Endometrial microvascular endothelial cells (primary cell): ENCODE measurements around the gene WDR18. TPM values are rescaled to one million over a fixed set of nuclear protein-coding genes. Genes with fewer than 3 reads are reported as not detected.

Experiments
- in situ Hi-C: cut with HindIII; loops from 2 replicates; pipeline ENCODE4 v1.10.0; 2017; ENCODE audit warnings: low sequenced_read_pairs, low pct_unique_long_range_greater_than_20kb; ENCODE audit errors: inconsistent ontology term
- total RNA-seq: library from RNA; depleted of rRNA; stranded (reverse); fragments of >200 nt; gene quantifications from one replicate; pipeline ENCODE4 v1.2.3, GENCODE V29; 2015; ENCODE audit errors: inconsistent ontology term

The WDR18 gene
- total RNA-seq, 1 donor from 2014 or later, result 49.7 TPM

- in situ Hi-C loops, result no loop called here
These were observed 16.7 kb downstream of the WDR18 start for GRCh38 chr19:1000591-1001537.

GRCh38 chr19:1001538-1002166 is 17.5 kb downstream of the WDR18 start:
- in situ Hi-C loops, result no loop called here

DNA sequence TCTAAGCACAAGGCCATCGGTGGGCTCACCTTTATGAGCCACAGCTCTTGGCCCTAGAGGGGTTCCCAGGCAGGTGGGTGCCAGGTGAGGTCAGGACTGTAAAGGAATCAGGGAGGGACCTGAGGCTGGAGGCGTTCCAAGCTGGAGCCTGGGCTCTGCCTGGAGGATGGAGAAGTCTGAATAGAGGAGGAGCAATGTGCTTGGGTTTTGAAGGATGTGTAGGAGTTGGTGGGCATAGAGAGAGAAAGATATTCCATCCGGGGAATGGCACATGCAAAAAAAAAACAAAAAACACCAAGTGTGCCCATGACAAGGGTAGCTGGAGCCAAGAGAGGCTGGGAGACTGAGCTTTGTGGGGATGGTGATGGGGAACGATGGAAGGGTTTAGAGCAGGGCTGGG is 18.5 kb downstream of the WDR18 start:
- in situ Hi-C loops, result no loop called here

DNA sequence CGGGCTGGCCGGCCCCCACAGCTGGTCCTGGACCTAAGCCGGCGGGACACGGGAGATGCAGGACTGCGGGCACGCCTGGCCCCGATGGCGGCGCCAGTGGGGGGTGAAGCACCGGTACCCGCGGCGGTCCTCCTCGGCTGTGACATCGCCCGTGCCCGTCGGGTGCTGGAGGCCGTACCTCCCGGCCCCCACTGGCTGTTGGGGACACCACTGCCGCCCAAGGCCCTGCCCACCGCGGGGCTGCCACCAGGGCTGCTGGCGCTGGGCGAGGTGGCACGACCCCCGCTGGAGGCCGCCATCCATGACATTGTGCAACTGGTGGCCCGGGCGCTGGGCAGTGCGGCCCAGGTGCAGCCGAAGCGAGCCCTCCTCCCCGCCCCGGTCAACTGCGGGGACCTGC is 19.1 kb downstream of the WDR18 start:
- in situ Hi-C loops, result no loop called here

- in situ Hi-C loops, result no loop called here
These were observed 20.2 kb downstream of the WDR18 start for GRCh38 chr19:1004204-1004802.

DNA sequence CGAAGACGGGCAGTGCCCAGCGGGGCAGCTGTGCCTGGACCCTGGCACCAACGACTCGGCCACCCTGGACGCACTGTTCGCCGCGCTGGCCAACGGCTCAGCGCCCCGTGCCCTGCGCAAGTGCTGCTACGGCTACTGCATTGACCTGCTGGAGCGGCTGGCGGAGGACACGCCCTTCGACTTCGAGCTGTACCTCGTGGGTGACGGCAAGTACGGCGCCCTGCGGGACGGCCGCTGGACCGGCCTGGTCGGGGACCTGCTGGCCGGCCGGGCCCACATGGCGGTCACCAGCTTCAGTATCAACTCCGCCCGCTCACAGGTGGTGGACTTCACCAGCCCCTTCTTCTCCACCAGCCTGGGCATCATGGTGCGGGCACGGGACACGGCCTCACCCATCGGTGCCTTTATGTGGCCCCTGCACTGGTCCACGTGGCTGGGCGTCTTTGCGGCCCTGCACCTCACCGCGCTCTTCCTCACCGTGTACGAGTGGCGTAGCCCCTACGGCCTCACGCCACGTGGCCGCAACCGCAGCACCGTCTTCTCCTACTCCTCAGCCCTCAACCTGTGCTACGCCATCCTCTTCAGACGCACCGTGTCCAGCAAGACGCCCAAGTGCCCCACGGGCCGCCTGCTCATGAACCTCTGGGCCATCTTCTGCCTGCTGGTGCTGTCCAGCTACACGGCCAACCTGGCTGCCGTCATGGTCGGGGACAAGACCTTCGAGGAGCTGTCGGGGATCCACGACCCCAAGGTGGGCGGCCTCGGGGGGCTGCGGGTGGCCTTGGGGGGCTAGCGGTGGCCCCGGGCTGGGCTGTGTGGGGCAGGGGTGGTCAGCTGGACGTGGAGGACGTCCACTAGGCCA is 20.9 kb downstream of the WDR18 start:
- in situ Hi-C loops, result no loop called here

- in situ Hi-C loops, result no loop called here
These were observed 22.7 kb downstream of the WDR18 start for GRCh38 chr19:1006711-1007398.

DNA sequence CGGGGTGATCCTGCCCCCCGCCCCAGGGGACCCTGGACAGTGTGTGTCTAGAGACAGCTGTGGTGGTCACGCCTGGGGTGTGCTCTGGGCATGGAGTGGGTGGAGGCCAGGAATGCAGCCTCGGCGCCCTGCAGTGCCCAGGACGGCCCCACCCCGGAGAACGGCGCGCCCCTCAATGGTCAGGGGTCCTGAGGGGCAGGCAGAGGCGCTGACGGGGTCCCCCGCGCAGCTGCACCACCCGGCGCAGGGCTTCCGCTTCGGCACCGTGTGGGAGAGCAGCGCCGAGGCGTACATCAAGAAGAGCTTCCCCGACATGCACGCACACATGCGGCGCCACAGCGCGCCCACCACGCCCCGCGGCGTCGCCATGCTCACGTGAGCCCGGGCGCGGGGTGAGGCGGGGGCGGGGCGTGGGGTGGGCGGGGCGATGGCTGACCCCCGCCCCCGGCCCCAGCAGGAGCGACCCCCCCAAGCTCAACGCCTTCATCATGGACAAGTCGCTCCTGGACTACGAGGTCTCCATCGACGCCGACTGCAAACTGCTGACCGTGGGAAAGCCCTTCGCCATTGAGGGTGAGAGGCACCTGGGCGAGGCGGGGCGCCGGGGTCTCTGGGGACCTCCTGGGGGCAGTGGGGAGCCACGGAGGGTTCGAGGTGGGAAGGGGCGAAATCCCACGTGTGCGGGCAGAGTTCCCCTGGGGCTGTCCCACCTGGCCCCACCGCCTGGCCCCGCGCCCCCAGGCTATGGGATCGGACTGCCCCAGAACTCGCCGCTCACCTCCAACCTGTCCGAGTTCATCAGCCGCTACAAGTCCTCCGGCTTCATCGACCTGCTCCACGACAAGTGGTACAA is 23.5 kb downstream of the WDR18 start:
- in situ Hi-C loops, result no loop called here

GRCh38 chr19:1008268-1009040 is 24.3 kb downstream of the WDR18 start:
- in situ Hi-C loops, result no loop called here

- in situ Hi-C loops, result no loop called here
These were observed 25.2 kb downstream of the WDR18 start for GRCh38 chr19:1009041-1009980.

GRCh38 chr19:1009981-1010538 is 25.9 kb downstream of the WDR18 start:
- in situ Hi-C loops, result no loop called here

GRCh38 chr19:1010586-1011510 is 26.7 kb downstream of the WDR18 start:
- in situ Hi-C loops, result no loop called here

DNA sequence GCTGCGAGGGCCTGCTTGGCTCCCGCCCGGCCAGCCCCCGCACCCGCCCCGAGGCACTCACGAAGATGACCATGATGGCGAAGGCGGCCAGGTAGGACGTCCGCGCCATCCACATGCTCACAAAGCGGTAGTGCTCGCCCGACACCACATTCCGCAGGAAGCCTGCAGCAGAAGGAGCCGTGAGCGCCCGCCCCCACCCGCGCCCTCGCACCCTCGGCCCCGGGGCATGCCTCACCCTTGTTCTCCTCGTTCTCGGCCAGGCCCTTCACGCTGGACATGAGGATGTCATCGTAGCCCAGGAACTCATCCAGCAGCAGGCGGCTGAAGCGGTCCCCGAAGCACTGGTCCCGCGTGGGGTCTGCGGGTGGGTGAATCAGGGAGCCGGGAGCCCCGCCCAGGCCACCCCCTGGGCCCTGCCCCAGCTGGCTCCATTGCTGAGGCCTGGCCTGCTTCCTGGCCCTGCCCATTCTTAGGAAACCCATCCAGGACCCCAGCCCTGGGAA is 27.7 kb downstream of the WDR18 start:
- in situ Hi-C loops, result no loop called here

DNA sequence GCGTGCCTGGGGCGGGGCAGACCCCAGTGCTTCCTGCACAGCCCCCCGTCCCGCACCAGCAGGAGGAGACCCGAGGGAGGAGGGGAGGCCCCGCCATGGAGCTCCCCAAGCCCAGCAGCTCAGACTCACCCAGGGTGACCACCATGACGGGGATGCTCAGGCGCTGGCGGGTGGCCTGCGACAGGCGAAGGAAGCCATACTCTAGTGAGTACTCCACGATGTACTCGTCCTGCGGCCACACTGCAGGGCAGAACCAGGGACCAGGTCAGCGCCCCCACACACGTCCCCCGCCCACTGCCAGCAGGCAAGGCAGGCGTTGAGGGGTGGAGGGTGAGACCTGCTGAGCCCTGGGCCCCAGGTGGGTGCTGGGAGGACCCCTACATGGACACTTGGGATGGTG is 28.2 kb downstream of the WDR18 start:
- in situ Hi-C loops, result no loop called here
